ENCODE measurements around the gene NOS1AP.

The NOS1AP gene

DNA sequence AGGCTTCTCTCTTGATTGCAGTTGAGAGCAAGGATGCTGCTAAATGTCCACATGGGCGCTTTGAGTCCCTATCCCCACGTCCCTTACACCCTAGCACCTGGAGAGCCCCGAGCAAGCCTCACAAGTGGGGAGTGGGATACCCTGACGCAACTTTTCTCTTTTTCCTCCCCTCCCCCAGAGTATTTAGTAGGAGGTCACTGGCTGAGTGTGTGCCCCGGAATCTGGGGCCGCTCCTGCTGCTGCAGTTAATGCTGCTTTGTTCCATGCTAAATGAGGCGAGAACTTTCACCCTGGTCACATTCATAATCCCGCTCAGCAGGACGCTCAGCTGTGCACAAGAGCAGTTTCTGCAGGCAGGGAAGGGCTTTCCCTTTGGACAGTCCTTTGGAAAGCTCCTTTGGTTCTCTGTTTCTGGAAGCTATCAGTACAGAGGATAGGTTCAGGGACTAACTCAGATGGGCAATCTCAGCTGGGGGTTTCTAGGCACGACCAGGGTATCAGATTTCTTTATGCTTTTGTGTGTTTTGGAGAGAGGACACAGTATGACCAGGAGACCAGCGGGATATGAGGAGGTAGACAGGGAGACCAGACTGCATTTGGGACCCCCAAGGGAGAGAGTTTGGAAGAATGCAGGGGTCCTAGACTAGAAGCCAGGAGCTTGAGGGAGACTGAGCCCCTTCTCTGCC, 75.9 kb downstream of the NOS1AP start:
- ATAC-seq = no peak
- TF ChIP-seq CREB5 (CRISPR knock-in tag; IDR thresholded peaks at IDR 0.05; ENCODE audit: low read depth) (no peak), PPARA (CRISPR knock-in tag; IDR thresholded peaks at IDR 0.05; ENCODE audit: borderline replicate concordance) (no peak), OSR1 (CRISPR knock-in tag; IDR thresholded peaks at IDR 0.05) (no peak)

- no peak for TF ChIP-seq ZFP3 (CRISPR knock-in tag; IDR thresholded peaks at IDR 0.05)
- no peak; the same call in 2 of the 3 replicates for ATAC-seq
These were observed 76.6 kb downstream of the NOS1AP start for GRCh38 chr1:162145966-162146696.

- TF ChIP-seq TCF4 (CRISPR knock-in tag; IDR thresholded peaks at IDR 0.05; ENCODE audit: borderline replicate concordance) = no peak
- no peak for TF ChIP-seq GLIS3 (CRISPR knock-in tag; IDR thresholded peaks at IDR 0.05)
- no peak for TF ChIP-seq CREB5 (CRISPR knock-in tag; IDR thresholded peaks at IDR 0.05; ENCODE audit: low read depth)
- no peak for TF ChIP-seq ZNF8 (CRISPR knock-in tag; IDR thresholded peaks at IDR 0.05)
- no peak for TF ChIP-seq CSRNP3 (CRISPR knock-in tag; IDR thresholded peaks at IDR 0.05)
- no peak for TF ChIP-seq ZC3H10 (CRISPR knock-in tag; IDR thresholded peaks at IDR 0.05)
- no peak for TF ChIP-seq ZNF565 (CRISPR knock-in tag; conservative IDR thresholded peaks at IDR 0.05; ENCODE audit: low read depth)
- TF ChIP-seq CSDC2 (CRISPR knock-in tag; IDR thresholded peaks at IDR 0.05) = no peak
- TF ChIP-seq OSR1 (CRISPR knock-in tag; IDR thresholded peaks at IDR 0.05) = no peak
- TF ChIP-seq ZFP30 (CRISPR knock-in tag; IDR thresholded peaks at IDR 0.05) = no peak
- no peak for TF ChIP-seq ARNTL (CRISPR knock-in tag; IDR thresholded peaks at IDR 0.05; ENCODE audit: borderline replicate concordance, low read depth)
- TF ChIP-seq ZNF70 (CRISPR knock-in tag; IDR thresholded peaks at IDR 0.05) = no peak
- TF ChIP-seq, protein P1, sequence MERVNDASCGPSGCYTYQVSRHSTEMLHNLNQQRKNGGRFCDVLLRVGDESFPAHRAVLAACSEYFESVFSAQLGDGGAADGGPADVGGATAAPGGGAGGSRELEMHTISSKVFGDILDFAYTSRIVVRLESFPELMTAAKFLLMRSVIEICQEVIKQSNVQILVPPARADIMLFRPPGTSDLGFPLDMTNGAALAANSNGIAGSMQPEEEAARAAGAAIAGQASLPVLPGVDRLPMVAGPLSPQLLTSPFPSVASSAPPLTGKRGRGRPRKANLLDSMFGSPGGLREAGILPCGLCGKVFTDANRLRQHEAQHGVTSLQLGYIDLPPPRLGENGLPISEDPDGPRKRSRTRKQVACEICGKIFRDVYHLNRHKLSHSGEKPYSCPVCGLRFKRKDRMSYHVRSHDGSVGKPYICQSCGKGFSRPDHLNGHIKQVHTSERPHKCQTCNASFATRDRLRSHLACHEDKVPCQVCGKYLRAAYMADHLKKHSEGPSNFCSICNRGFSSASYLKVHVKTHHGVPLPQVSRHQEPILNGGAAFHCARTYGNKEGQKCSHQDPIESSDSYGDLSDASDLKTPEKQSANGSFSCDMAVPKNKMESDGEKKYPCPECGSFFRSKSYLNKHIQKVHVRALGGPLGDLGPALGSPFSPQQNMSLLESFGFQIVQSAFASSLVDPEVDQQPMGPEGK (CRISPR knock-in tag; IDR thresholded peaks at IDR 0.05; ENCODE audit: borderline replicate concordance) = no peak
- no peak for TF ChIP-seq ZFP3 (CRISPR knock-in tag; IDR thresholded peaks at IDR 0.05)
- TF ChIP-seq ISL1 (CRISPR knock-in tag; IDR thresholded peaks at IDR 0.05) = no peak
- TF ChIP-seq BACH2 (CRISPR knock-in tag; IDR thresholded peaks at IDR 0.05; ENCODE audit: borderline replicate concordance) = no peak
- TF ChIP-seq PPARA (CRISPR knock-in tag; IDR thresholded peaks at IDR 0.05; ENCODE audit: borderline replicate concordance) = no peak
- ATAC-seq = no peak
These were observed 78.3 kb downstream of the NOS1AP start for GRCh38 chr1:162147760-162148159.

GRCh38 chr1:162150112-162150511, 80.6 kb downstream of the NOS1AP start:
- no peak for ATAC-seq
- TF ChIP-seq ZNF8 (CRISPR knock-in tag; IDR thresholded peaks at IDR 0.05) (no peak), ISL1 (CRISPR knock-in tag; IDR thresholded peaks at IDR 0.05) (no peak), TCF4 (CRISPR knock-in tag; IDR thresholded peaks at IDR 0.05; ENCODE audit: borderline replicate concordance) (no peak), OSR1 (CRISPR knock-in tag; IDR thresholded peaks at IDR 0.05) (no peak), CREB5 (CRISPR knock-in tag; IDR thresholded peaks at IDR 0.05; ENCODE audit: low read depth) (no peak), SNAI2 (CRISPR knock-in tag; IDR thresholded peaks at IDR 0.05) (no peak), CSDC2 (CRISPR knock-in tag; IDR thresholded peaks at IDR 0.05) (no peak), ARNTL (CRISPR knock-in tag; IDR thresholded peaks at IDR 0.05; ENCODE audit: borderline replicate concordance, low read depth) (no peak), BACH2 (CRISPR knock-in tag; IDR thresholded peaks at IDR 0.05; ENCODE audit: borderline replicate concordance) (no peak), RARB (CRISPR knock-in tag; IDR thresholded peaks at IDR 0.05) (no peak), TOX (CRISPR knock-in tag; IDR thresholded peaks at IDR 0.05; ENCODE audit: borderline replicate concordance) (no peak), ZC3H10 (CRISPR knock-in tag; IDR thresholded peaks at IDR 0.05) (no peak), ESRRG (CRISPR knock-in tag; IDR thresholded peaks at IDR 0.05) (no peak), ZNF70 (CRISPR knock-in tag; IDR thresholded peaks at IDR 0.05) (no peak), ZFP3 (CRISPR knock-in tag; IDR thresholded peaks at IDR 0.05) (no peak), PPARA (CRISPR knock-in tag; IDR thresholded peaks at IDR 0.05; ENCODE audit: borderline replicate concordance) (no peak), ZNF565 (CRISPR knock-in tag; conservative IDR thresholded peaks at IDR 0.05; ENCODE audit: low read depth) (no peak)
- TF ChIP-seq, protein P1 (CRISPR knock-in tag; IDR thresholded peaks at IDR 0.05; ENCODE audit: borderline replicate concordance) = no peak
- TF ChIP-seq, protein P2, sequence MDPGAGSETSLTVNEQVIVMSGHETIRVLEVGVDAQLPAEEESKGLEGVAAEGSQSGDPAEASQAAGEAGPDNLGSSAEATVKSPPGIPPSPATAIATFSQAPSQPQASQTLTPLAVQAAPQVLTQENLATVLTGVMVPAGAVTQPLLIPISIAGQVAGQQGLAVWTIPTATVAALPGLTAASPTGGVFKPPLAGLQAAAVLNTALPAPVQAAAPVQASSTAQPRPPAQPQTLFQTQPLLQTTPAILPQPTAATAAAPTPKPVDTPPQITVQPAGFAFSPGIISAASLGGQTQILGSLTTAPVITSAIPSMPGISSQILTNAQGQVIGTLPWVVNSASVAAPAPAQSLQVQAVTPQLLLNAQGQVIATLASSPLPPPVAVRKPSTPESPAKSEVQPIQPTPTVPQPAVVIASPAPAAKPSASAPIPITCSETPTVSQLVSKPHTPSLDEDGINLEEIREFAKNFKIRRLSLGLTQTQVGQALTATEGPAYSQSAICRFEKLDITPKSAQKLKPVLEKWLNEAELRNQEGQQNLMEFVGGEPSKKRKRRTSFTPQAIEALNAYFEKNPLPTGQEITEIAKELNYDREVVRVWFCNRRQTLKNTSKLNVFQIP (CRISPR knock-in tag; IDR thresholded peaks at IDR 0.05; ENCODE audit: borderline replicate concordance, low read depth) = no peak

Data from SK-N-SH treated with all-trans-retinoic acid at 6 μM for 48 hours (cell line).